ENCODE data around the gene LRRC8C. TPM values are rescaled to one million over a fixed set of nuclear protein-coding genes. Genes with fewer than 3 reads are reported as not detected.

Gene LRRC8C
- total RNA-seq, 1 donor from 2014 or later: 6.2 TPM

GRCh38 chr1:89705901-89706699 lies 73.2 kb downstream of the LRRC8C start:
- intact Hi-C loops (cut with micrococcal nuclease): no loop called here
- Histone ChIP-seq H3K36me3 (no peaks in the 10 kb centered on the region), H3K27ac (replicated peaks) (peak overlapping the region; percentile 15), H3K27me3 (ENCODE audit: low read depth) (no peaks in the 10 kb centered on the region), H3K4me3 (no peak overlapping the region), H3K9me3 (replicated peaks) (no peaks in the 10 kb centered on the region), H3K4me1 (peaks cover 48% of the 10 kb centered on the region)
- TF ChIP-seq CTCF (IDR thresholded peaks at IDR 0.05; ENCODE audit: borderline replicate concordance): no peak
- DNase-seq: no peak

GRCh38 chr1:89706700-89707012 lies 73.7 kb downstream of the LRRC8C start:
- no peak for TF ChIP-seq CTCF (IDR thresholded peaks at IDR 0.05; ENCODE audit: borderline replicate concordance)
- H3K36me3 ChIP-seq: no peaks in the 10 kb centered on the region
- no peak overlapping the region for H3K4me3 ChIP-seq
- H3K27me3 ChIP-seq (ENCODE audit: low read depth): no peaks in the 10 kb centered on the region
- no peaks in the 10 kb centered on the region for H3K9me3 ChIP-seq (replicated peaks)
- peaks cover 42% of the 10 kb centered on the region for H3K4me1 ChIP-seq
- H3K27ac ChIP-seq (replicated peaks): peak overlapping the region; percentile 15
- intact Hi-C loops (cut with micrococcal nuclease): no loop called here
- no peak for DNase-seq

GRCh38 chr1:89708751-89709375 lies 75.9 kb downstream of the LRRC8C start:
- Histone ChIP-seq H3K4me1 (peaks cover 40% of the 10 kb centered on the region), H3K36me3 (peaks cover 16% of the 10 kb centered on the region), H3K4me3 (no peak overlapping the region), H3K27me3 (ENCODE audit: low read depth) (no peaks in the 10 kb centered on the region), H3K9me3 (replicated peaks) (no peaks in the 10 kb centered on the region), H3K27ac (replicated peaks) (peak overlapping the region; percentile 78)
- TF ChIP-seq CTCF (IDR thresholded peaks at IDR 0.05; ENCODE audit: borderline replicate concordance): no peak
- intact Hi-C loops (cut with micrococcal nuclease): no loop called here
- no peak for DNase-seq

GRCh38 chr1:89710498-89711139 lies 77.7 kb downstream of the LRRC8C start:
- peaks cover 24% of the 10 kb centered on the region for H3K36me3 ChIP-seq
- no peak overlapping the region for H3K4me3 ChIP-seq
- DNase-seq: no peak
- no peaks in the 10 kb centered on the region for H3K9me3 ChIP-seq (replicated peaks)
- H3K27ac ChIP-seq (replicated peaks): peak overlapping the region; percentile 78
- H3K27me3 ChIP-seq (ENCODE audit: low read depth): no peaks in the 10 kb centered on the region
- intact Hi-C loops (cut with micrococcal nuclease): loop anchor here (10.0 kb wide), 2 partner anchors 54 to 76 kb away; partner anchors contain the start of gene LRRC8C
- peaks cover 40% of the 10 kb centered on the region for H3K4me1 ChIP-seq
- no peak for TF ChIP-seq CTCF (IDR thresholded peaks at IDR 0.05; ENCODE audit: borderline replicate concordance)

- Histone ChIP-seq H3K27ac (replicated peaks) (peak overlapping the region; percentile 78), H3K27me3 (ENCODE audit: low read depth) (no peaks in the 10 kb centered on the region), H3K4me3 (no peak overlapping the region), H3K9me3 (replicated peaks) (no peaks in the 10 kb centered on the region), H3K4me1 (peaks cover 34% of the 10 kb centered on the region), H3K36me3 (peaks cover 30% of the 10 kb centered on the region)
- intact Hi-C loops (cut with micrococcal nuclease): loop anchor here (10.0 kb wide), 2 partner anchors 54 to 76 kb away; partner anchors contain the start of gene LRRC8C
- no peak for TF ChIP-seq CTCF (IDR thresholded peaks at IDR 0.05; ENCODE audit: borderline replicate concordance)
- DNase-seq: no peak
Observed at GRCh38 chr1:89711140-89711778, 78.3 kb downstream of the LRRC8C start.

All from left ventricle myocardium inferior (tissue), 1 donor.